Right lobe of liver (tissue), 4 donors: ENCODE data around the gene CYTH2.

ENCODE experiments used
- POLR2A ChIP-seq: fragments of 450-650 bp; IDR thresholded peaks from one replicate; pipeline ENCODE4 v1.6.1; 2017; ENCODE audit warnings: antibody characterized with exemption, mild to moderate bottlenecking
- TF ChIP-seq, protein P1 (sequence below), 4 donors: fragments of 200-600 bp in 3 of 4; fragments of 450-650 bp in 1 of 4; IDR thresholded peaks; one replicate each; pipeline versions ENCODE4 v1.5.1 to v1.8.0; 2016 to 2022; ENCODE audit warnings: antibody characterized with exemption in 4 of 4, mild to moderate bottlenecking in 2 of 4
- donor health status: DM: no; HTN: no; CAD: no.
- donor health status: DM: no; HTN: no; CAD: no.
- donor health status: DM: no; HTN: yes; CAD: no.

GRCh38 chr19:48452289-48453190 lies 16.6 kb upstream of the CYTH2 start:
- TF ChIP-seq POLR2A, result no peak
- TF ChIP-seq, protein P1, sequence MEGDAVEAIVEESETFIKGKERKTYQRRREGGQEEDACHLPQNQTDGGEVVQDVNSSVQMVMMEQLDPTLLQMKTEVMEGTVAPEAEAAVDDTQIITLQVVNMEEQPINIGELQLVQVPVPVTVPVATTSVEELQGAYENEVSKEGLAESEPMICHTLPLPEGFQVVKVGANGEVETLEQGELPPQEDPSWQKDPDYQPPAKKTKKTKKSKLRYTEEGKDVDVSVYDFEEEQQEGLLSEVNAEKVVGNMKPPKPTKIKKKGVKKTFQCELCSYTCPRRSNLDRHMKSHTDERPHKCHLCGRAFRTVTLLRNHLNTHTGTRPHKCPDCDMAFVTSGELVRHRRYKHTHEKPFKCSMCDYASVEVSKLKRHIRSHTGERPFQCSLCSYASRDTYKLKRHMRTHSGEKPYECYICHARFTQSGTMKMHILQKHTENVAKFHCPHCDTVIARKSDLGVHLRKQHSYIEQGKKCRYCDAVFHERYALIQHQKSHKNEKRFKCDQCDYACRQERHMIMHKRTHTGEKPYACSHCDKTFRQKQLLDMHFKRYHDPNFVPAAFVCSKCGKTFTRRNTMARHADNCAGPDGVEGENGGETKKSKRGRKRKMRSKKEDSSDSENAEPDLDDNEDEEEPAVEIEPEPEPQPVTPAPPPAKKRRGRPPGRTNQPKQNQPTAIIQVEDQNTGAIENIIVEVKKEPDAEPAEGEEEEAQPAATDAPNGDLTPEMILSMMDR (IDR thresholded peaks at IDR 0.05), result no peak
